MV-4-11 (cell line): ENCODE results near the gene TARM1.

Experiments used
- DNase-seq: peaks from one replicate; lab custom pipeline; 2025; lab: John Stamatoyannopoulos, UW

TARM1 gene

DNA sequence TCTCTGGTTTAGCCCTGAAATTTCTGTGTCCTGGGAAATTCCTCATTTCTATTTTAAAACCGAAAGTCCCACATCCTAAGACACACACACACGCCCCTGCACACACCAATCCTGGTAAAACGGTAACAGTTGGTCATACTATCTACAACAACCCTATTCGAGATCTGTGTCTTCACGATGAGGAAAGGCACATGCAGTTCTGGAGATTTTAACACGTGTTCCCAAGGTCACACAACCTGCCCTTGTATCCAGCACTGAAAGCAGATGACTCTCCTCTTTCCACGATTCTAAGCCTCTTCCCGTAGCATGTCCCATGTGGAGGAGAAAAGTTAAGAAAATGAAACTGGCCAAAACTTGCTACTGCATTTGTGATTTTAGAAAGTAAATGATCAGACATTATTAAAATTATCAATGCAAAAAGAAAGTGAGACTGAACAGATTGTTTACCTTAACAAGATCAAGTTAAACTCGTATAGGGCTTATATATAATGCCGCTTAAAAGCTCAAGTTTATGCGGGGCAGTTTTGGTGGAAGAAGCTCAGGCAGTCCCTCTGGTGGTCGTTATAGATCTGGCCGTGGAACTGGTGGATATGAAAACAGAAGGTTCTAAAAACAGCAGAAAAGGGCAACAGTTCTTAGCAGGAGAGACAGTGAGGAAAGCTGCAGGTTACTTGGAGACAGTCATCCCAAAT is 50.1 kb downstream of the TARM1 start:
- no peak for DNase-seq

DNA sequence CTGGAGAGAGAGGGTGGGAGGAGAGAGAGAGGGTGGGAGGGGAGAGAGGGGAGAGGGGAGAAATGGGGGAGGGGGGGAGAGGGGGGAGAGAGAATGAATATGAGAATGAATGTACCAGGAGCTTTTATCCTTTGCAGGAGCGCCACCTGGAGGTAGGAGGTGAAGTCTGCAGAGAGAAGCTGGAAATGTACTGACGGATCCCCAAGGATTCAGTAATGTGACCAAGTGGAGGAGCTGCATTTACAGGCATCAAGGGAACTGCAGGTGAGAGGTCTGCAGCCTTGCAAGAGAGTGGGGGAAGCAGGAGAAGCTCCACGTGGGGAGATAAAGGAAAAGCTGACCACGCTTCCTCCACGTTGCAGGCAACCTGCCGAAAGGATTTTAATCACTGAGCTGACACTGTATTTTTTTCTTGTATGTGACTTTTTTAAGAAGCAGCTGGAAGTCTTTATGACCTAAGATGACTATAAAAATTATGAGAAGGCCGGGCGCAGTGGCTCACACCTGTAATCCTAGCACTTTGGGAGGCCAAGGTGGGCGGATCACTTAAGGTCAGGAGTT is 51.2 kb downstream of the TARM1 start:
- peak; percentile 49 for DNase-seq

- peak; percentile 21 for DNase-seq
Measured at GRCh38 chr19:54029301-54029700, 51.9 kb downstream of the TARM1 start.

DNA sequence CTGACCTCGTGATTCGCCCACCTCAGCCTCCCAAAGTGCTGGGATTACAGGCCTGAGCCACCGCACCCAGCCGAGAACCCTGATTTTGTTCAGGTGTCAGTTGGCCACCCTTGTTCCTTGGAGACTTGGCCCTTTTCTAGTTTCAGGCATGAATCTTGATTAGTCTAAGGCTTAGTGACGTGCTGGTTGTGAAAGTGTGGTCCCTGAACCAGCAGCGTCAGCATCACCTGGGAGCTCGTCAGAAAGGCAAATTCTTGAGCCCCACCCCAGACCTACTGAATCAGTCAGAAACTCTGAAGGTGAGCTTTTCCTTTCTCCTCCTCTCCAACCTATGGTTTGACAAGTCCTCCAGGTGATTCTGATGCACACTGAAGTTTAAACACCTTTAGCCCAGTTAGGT is 54.5 kb downstream of the TARM1 start:
- DNase-seq: no peak

DNA sequence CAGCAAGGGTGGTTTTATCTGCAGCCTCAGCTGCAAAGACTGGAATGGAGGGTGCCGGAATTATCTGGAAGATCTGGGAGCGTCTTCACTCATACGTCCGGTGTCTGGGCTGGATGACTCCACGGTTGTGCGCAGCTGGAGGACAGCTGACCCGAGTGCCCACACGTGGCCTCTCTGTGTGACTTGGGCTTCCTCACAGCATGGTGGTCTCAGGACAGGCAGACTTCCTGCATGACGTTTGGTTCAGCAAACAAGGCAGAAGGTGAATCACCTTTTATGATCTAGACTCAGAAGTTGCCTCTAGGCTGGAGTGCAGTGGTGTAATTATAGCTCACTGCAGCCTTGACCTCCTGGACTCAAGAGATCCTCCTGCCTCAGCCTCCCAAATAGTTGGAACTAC is 56.5 kb downstream of the TARM1 start:
- DNase-seq: no peak

DNA sequence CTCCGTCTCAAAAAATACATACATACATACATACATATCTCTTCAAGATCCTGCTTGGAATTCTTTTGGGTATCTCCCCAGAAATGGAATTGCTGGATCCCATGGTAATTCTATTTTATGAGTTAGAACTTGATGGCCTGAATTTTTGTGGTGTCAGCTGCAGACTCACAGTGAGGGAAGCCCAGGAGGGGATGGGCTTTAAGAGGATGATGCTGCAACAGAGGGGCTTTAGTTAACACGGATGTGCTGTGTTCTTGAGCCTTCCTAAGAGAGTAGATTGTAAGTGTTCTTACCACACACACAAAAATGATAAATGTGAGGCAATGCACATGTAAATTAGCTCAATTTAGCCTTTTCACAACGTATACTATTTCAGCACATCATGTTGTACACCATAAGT is 58.0 kb downstream of the TARM1 start:
- peak; percentile 66 for DNase-seq

DNA sequence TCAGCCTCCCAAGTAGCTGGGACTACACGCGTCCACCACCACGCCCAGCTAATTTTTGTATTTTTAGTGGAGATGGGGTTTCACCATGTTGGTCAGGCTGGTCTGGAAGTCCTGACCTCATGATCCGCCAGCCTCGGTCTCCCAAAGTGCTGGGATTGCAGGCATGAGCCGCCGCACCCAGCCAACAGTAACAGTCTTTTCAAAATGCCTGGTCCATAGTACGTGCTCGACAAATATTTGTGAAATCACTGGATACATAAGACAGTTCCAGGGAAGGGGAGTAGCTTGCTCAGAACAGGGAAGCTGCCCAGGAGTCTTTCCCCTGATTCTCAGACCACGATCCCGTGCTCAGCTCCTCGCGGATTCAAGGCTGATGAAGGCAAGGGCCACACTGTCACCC is 59.2 kb downstream of the TARM1 start:
- DNase-seq: no peak

DNA sequence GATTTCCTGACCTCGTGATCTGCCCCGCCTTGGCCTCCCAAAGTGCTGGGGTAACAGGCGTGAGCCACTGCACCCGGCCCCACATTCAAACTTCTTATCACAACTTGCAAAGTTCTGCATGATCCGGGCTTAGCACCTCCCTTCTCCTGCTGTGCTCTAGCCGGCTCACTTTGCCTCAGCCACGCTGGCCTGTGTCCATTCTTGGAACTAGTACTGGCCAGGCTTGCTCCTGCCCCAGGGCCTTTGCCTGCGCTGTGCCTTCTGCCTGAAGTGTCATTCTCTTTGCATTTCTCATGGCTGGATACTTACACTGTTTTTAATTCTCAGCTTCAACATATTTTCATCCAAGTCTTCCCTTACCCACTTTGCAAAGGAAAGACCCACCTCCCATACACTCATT is 59.8 kb downstream of the TARM1 start:
- no peak for DNase-seq
